ENCODE measurements around the gene ALDH2. TPM values are rescaled to one million over a fixed set of nuclear protein-coding genes. Genes with fewer than 3 reads are reported as not detected.

The ALDH2 gene
- total and polyA plus RNA-seq, 2 donors (not counting 1 experiment from before 2014, with no cell fraction given), result 27.7 to 53.7 TPM

DNA sequence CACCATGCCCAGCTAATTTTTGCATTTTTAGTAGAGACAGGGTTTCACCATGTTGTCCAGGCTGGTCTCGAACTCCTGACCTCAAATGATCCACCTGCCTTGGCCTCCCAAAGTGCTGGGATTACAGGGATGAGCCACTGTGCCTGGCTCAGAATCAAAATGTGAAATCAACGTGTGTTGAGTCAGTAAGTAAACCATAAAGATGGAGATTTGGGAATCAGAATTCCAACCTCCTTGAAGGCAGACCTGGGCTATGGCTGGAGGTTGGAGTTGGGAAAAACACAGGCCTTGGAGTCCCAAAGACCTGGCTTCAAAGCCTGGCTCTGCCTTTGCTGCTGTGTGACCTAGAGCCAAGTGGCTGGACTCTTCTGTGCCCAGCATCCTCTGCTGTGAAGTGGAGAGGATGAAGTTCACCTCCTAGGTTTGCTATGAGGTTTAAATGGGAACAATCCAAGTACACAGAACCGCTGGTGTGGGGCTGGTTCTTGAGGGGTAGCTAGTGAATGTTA lies 10.2 kb downstream of the ALDH2 start:
- H4K20me1 ChIP-seq (ENCODE audit: control insufficient read depth, extremely low read depth, insufficient read depth, low read length), result no peaks in the 10 kb centered on the region
- DNase-seq (ENCODE audit: low read depth in 2 of 2), result no peak
- H3K4me3 ChIP-seq (replicated peaks in 1 of 4; ENCODE audit: control extremely low read depth in 1 of 4, insufficient read depth in 1 of 4, low read depth in 3 of 4, low read length in 4 of 4), result no peak overlapping the region
- no peaks in the 10 kb centered on the region for H3K9me3 ChIP-seq (ENCODE audit: control insufficient read depth, insufficient read depth, low read depth, low read length)
- no peak overlapping the region for H3K9ac ChIP-seq (ENCODE audit: insufficient read depth, low read length)
- H3K4me2 ChIP-seq (ENCODE audit: extremely low read depth, insufficient read depth, low read length), result no peak overlapping the region
- H3K4me1 ChIP-seq (ENCODE audit: control insufficient read depth, extremely low read depth, insufficient read depth, low read length), result peaks cover 20% of the 10 kb centered on the region
- no peaks in the 10 kb centered on the region for H3K36me3 ChIP-seq (ENCODE audit: control insufficient read depth, insufficient read depth, low read length)
- H3K79me2 ChIP-seq (ENCODE audit: control insufficient read depth, insufficient read depth, low read length), result no peaks in the 10 kb centered on the region
- H3K27me3 ChIP-seq (ENCODE audit: control insufficient read depth, insufficient read depth, low read length), result no peaks in the 10 kb centered on the region
- no peak overlapping the region for H2AFZ ChIP-seq (ENCODE audit: low read length)
- TF ChIP-seq, protein P1, sequence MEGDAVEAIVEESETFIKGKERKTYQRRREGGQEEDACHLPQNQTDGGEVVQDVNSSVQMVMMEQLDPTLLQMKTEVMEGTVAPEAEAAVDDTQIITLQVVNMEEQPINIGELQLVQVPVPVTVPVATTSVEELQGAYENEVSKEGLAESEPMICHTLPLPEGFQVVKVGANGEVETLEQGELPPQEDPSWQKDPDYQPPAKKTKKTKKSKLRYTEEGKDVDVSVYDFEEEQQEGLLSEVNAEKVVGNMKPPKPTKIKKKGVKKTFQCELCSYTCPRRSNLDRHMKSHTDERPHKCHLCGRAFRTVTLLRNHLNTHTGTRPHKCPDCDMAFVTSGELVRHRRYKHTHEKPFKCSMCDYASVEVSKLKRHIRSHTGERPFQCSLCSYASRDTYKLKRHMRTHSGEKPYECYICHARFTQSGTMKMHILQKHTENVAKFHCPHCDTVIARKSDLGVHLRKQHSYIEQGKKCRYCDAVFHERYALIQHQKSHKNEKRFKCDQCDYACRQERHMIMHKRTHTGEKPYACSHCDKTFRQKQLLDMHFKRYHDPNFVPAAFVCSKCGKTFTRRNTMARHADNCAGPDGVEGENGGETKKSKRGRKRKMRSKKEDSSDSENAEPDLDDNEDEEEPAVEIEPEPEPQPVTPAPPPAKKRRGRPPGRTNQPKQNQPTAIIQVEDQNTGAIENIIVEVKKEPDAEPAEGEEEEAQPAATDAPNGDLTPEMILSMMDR (conservative IDR thresholded peaks at IDR 0.05 in 1 of 2, IDR thresholded peaks at IDR 0.05 in 1 of 2; ENCODE audit: low read depth in 1 of 2, low read length in 2 of 2), result no peak
- TF ChIP-seq EZH2 (IDR thresholded peaks at IDR 0.05; ENCODE audit: low read length, missing control alignments), result no peak
- H3K27ac ChIP-seq (ENCODE audit: insufficient read depth, low read length), result no peak overlapping the region

DNA sequence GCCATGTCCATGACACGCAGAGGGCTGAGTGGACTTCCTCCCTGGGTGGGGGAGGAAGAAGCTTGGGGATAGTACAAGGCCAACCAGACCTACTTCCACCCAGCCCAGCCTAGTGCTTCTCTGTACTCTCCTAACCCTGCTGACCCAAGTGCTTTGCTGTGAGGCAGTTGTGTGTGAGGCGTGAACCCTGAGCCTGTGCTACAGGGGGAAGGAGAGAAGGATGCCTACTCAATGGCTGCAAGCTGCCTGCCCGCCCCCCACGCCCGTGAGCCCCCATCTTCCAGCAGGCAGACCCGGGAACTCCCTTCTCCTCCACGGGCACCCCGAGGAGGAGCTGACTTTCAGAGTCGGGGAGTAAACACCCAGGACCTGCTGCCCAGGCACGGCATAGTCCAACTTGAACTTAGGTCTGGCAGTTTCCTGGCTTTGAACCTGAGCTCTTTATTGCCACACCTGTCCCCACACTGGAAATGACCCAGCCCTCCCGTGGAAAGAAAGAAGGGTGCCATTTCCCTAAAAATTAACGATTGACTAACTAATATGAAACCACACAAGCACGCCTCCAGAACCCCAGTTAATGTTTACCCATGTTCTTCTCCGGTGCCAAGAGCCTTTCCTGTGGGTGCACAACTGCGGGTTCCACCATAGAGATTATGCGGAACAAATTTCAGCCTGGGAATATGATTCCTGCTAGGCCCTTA lies 10.8 kb downstream of the ALDH2 start:
- TF ChIP-seq, protein P1 (conservative IDR thresholded peaks at IDR 0.05 in 1 of 2, IDR thresholded peaks at IDR 0.05 in 1 of 2; ENCODE audit: low read depth in 1 of 2, low read length in 2 of 2), result no peak
- no peak for TF ChIP-seq EZH2 (IDR thresholded peaks at IDR 0.05; ENCODE audit: low read length, missing control alignments)
- no peak overlapping the region for H3K9ac ChIP-seq (ENCODE audit: insufficient read depth, low read length)
- no peak overlapping the region for H3K4me3 ChIP-seq (replicated peaks in 1 of 4; ENCODE audit: control extremely low read depth in 1 of 4, insufficient read depth in 1 of 4, low read depth in 3 of 4, low read length in 4 of 4)
- no peak overlapping the region for H3K4me2 ChIP-seq (ENCODE audit: extremely low read depth, insufficient read depth, low read length)
- DNase-seq (ENCODE audit: low read depth in 2 of 2), result no peak
- H3K27me3 ChIP-seq (ENCODE audit: control insufficient read depth, insufficient read depth, low read length), result no peaks in the 10 kb centered on the region
- H3K27ac ChIP-seq (ENCODE audit: insufficient read depth, low read length), result no peak overlapping the region
- no peaks in the 10 kb centered on the region for H3K79me2 ChIP-seq (ENCODE audit: control insufficient read depth, insufficient read depth, low read length)
- no peaks in the 10 kb centered on the region for H3K9me3 ChIP-seq (ENCODE audit: control insufficient read depth, insufficient read depth, low read depth, low read length)
- no peak overlapping the region for H2AFZ ChIP-seq (ENCODE audit: low read length)
- peaks cover 20% of the 10 kb centered on the region for H3K4me1 ChIP-seq (ENCODE audit: control insufficient read depth, extremely low read depth, insufficient read depth, low read length)
- H4K20me1 ChIP-seq (ENCODE audit: control insufficient read depth, extremely low read depth, insufficient read depth, low read length), result no peaks in the 10 kb centered on the region
- H3K36me3 ChIP-seq (ENCODE audit: control insufficient read depth, insufficient read depth, low read length), result no peaks in the 10 kb centered on the region

DNA sequence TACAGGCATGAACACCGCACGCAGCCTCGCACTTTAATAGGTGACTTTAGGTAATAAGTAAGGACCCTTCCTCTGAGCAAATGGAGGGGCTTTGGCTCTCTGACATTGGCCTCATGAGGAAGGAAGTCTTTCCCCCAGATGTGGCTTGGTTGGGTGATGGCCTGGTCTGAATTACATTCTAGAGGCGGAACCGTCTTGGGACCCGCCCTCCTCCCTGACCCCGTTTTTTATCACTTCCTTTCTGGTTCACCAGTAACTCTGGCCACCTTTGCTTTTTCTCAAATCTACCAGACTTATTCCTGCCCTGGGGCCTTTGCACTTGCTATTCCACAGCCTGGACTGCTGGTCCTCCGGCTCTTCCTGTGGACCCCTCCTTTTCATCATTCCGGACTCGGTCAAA lies 13.4 kb downstream of the ALDH2 start:
- H3K4me2 ChIP-seq (ENCODE audit: extremely low read depth, insufficient read depth, low read length), result no peak overlapping the region
- peaks cover 9% of the 10 kb centered on the region for H3K4me1 ChIP-seq (ENCODE audit: control insufficient read depth, extremely low read depth, insufficient read depth, low read length)
- H3K27ac ChIP-seq (ENCODE audit: insufficient read depth, low read length), result no peak overlapping the region
- H3K9me3 ChIP-seq (ENCODE audit: control insufficient read depth, insufficient read depth, low read depth, low read length), result no peaks in the 10 kb centered on the region
- no peak overlapping the region for H3K9ac ChIP-seq (ENCODE audit: insufficient read depth, low read length)
- H3K79me2 ChIP-seq (ENCODE audit: control insufficient read depth, insufficient read depth, low read length), result no peaks in the 10 kb centered on the region
- H2AFZ ChIP-seq (ENCODE audit: low read length), result no peak overlapping the region
- H3K36me3 ChIP-seq (ENCODE audit: control insufficient read depth, insufficient read depth, low read length), result peaks cover 4% of the 10 kb centered on the region
- H4K20me1 ChIP-seq (ENCODE audit: control insufficient read depth, extremely low read depth, insufficient read depth, low read length), result no peaks in the 10 kb centered on the region
- TF ChIP-seq EZH2 (IDR thresholded peaks at IDR 0.05; ENCODE audit: low read length, missing control alignments), result no peak
- TF ChIP-seq, protein P1 (conservative IDR thresholded peaks at IDR 0.05 in 1 of 2, IDR thresholded peaks at IDR 0.05 in 1 of 2; ENCODE audit: low read depth in 1 of 2, low read length in 2 of 2), result no peak
- no peak overlapping the region for H3K4me3 ChIP-seq (replicated peaks in 1 of 4; ENCODE audit: control extremely low read depth in 1 of 4, insufficient read depth in 1 of 4, low read depth in 3 of 4, low read length in 4 of 4)
- no peak for DNase-seq (ENCODE audit: low read depth in 2 of 2)
- no peaks in the 10 kb centered on the region for H3K27me3 ChIP-seq (ENCODE audit: control insufficient read depth, insufficient read depth, low read length)
